ENCODE measurements around the gene ATP2C1. TPM values are rescaled to one million over a fixed set of nuclear protein-coding genes. Genes with fewer than 3 reads are reported as not detected.

Gene ATP2C1
- total and polyA plus RNA-seq, 2 donors (not counting 3 experiments of a cell fraction or from before 2014, with no cell fraction given) = 50.1 to 73.3 TPM

DNA sequence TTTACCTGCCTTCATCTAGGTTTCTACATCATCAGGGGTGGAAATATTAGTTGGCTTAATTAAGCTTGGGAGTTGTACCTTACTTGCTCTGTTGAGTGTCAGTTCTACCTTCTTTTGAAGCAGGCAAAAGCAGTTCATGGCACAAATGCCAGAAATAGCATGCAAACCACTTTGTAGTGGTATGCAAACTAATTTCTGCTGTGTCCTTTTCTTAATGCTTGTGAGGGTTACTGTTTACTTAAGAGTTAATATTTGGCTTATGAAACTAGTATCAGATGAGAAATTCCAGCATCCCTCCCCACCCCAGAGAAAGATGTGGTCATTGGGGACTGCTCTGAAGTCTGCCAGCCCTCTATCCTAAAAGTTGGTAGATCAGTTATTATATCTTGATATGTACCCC is 7.1 kb downstream of the ATP2C1 start:
- Histone ChIP-seq H3K4me2 (ENCODE audit: insufficient read depth, low read length) (no peak overlapping the region), H3K79me2 (ENCODE audit: control insufficient read depth, insufficient read depth, low read length) (peaks cover 99% of the 10 kb centered on the region), H3K27me3 (ENCODE audit: control insufficient read depth in 2 of 2, insufficient read depth in 2 of 2, low read length in 2 of 2) (no peaks in the 10 kb centered on the region), H2AFZ (ENCODE audit: low read depth, low read length) (no peak overlapping the region), H3K36me3 (ENCODE audit: control insufficient read depth in 2 of 2, extremely low read depth in 1 of 2, insufficient read depth in 2 of 2, low read length in 2 of 2) (no peaks in the 10 kb centered on the region), H3K9me3 (replicated peaks; ENCODE audit: control insufficient read depth, insufficient read depth, low read length) (no peaks in the 10 kb centered on the region), H3K9ac (replicated peaks; ENCODE audit: extremely low read depth, insufficient read depth, low read length) (no peak overlapping the region), H4K20me1 (replicated peaks; ENCODE audit: control insufficient read depth, extremely low read depth, insufficient read depth, low read length) (peaks cover 3% of the 10 kb centered on the region), H3K9me1 (replicated peaks; ENCODE audit: control insufficient read depth, extremely low read depth, insufficient read depth, low read length) (no peaks in the 10 kb centered on the region), H3K4me1 (ENCODE audit: control insufficient read depth, extremely low read depth, insufficient read depth, low read length) (peaks cover 3% of the 10 kb centered on the region), H3K4me3 (replicated peaks in 1 of 3; ENCODE audit: insufficient read depth in 1 of 3, low read depth in 1 of 3, low read length in 3 of 3) (no peak overlapping the region), H3K27ac (ENCODE audit: insufficient read depth, low read depth, low read length) (no peak overlapping the region)
- TF ChIP-seq GATA2 (IDR thresholded peaks at IDR 0.05; ENCODE audit: insufficient read depth, insufficient read length, low read depth, low read length) (no peak), POLR2A (IDR thresholded peaks at IDR 0.05; ENCODE audit: low read depth, low read length) (no peak), POLR2AphosphoS5 (IDR thresholded peaks at IDR 0.05; ENCODE audit: insufficient read depth, low read depth, low read length) (no peak), FOS (IDR thresholded peaks at IDR 0.05; ENCODE audit: borderline replicate concordance, insufficient read depth, low read length) (no peak), EZH2 (IDR thresholded peaks at IDR 0.05; ENCODE audit: borderline replicate concordance, low read depth, low read length, severe bottlenecking) (no peak), MYC (IDR thresholded peaks at IDR 0.05; ENCODE audit: low read depth, low read length) (no peak), JUN (IDR thresholded peaks at IDR 0.05; ENCODE audit: borderline replicate concordance, insufficient read depth, insufficient read length, low read depth) (no peak)
- TF ChIP-seq, protein P1, sequence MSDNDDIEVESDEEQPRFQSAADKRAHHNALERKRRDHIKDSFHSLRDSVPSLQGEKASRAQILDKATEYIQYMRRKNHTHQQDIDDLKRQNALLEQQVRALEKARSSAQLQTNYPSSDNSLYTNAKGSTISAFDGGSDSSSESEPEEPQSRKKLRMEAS (IDR thresholded peaks at IDR 0.05; ENCODE audit: insufficient read depth, insufficient read length) = no peak
- TF ChIP-seq, protein P2, sequence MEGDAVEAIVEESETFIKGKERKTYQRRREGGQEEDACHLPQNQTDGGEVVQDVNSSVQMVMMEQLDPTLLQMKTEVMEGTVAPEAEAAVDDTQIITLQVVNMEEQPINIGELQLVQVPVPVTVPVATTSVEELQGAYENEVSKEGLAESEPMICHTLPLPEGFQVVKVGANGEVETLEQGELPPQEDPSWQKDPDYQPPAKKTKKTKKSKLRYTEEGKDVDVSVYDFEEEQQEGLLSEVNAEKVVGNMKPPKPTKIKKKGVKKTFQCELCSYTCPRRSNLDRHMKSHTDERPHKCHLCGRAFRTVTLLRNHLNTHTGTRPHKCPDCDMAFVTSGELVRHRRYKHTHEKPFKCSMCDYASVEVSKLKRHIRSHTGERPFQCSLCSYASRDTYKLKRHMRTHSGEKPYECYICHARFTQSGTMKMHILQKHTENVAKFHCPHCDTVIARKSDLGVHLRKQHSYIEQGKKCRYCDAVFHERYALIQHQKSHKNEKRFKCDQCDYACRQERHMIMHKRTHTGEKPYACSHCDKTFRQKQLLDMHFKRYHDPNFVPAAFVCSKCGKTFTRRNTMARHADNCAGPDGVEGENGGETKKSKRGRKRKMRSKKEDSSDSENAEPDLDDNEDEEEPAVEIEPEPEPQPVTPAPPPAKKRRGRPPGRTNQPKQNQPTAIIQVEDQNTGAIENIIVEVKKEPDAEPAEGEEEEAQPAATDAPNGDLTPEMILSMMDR (IDR thresholded peaks at IDR 0.05; ENCODE audit: extremely low read depth in 1 of 2, insufficient read depth in 1 of 2, low read depth in 1 of 2, low read length in 2 of 2) = no peak
- no peak for FAIRE-seq
- POLR2A ChIA-PET = no interaction called here
- intact Hi-C loops (cut with micrococcal nuclease) (no loop called here), dilution Hi-C loops (cut with MboI; ENCODE audit: extremely low pct_ligation_motif_present, low sequenced_read_pairs) (no loop called here)
- BruUV-seq (replicated peaks) = no TSS peak
- CTCF ChIA-PET = no interaction called here
- DNase-seq (ENCODE audit: low read depth, low spot score) = no peak

Measured in endothelial cell of umbilical vein (primary cell).